ENCODE measurements around the gene ARHGEF11.

The ARHGEF11 gene

DNA sequence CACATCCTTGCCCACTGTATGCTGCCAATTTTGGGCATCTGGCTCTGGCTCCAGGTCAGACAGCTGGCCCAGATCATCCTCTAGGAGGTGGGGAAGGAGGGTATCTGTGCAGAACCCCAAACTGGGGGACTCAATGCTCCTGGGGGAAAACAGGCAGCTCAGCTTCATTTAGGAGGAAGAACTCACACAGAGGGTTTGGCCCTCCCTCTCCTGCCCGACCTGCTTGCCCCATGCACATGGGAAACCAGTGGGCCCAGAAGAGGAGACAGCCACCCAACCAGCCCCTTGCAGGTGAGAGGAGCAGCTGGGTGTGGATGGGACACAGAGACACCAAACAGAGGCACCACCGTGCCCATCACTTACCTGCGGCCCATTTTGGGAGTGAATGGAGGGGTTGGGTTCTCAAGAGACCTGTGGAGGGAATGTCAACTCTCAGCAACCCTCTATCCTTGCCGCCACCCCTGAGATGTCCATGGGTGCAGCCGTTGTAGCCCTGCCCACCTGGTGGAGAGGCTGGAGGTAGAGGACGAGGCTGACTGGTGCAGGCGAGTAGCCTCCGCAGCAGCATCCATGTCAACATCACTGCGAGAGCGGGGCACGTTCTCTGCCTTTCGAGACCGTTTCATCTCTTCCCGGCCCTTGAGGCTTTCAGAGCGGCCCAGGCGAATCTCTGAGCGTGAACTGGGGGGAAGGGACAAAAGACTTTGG lies 97.6 kb downstream of the ARHGEF11 start:
- no peak for DNase-seq

GRCh38 chr1:156947127-156947526 lies 98.4 kb downstream of the ARHGEF11 start:
- DNase-seq, result no peak

GRCh38 chr1:156945881-156946661 lies 99.5 kb downstream of the ARHGEF11 start:
- DNase-seq, result peak; percentile 59

- DNase-seq, result no peak
These were observed 100.7 kb downstream of the ARHGEF11 start for GRCh38 chr1:156944848-156945247.

DNA sequence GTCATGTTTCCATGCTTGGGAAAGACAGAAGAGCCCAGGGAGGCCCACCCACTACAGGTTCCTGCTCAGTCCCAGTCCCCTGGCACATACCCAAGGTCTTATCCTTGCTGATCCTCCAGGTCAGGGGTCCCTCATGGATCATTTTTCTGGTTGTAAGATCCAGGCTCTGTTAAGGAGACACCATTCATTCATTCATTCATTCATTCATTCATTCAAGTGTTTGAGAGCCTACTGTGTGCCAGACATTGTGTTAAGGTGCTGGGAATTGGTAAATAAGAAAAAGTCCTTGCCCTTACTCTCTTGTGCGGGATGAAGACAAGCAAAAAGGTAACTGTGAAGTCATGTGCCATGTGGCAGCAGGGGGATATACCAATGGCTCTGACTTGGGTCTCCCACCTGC lies 101.3 kb downstream of the ARHGEF11 start:
- DNase-seq, result no peak

- DNase-seq, result no peak
These were observed 101.8 kb downstream of the ARHGEF11 start for GRCh38 chr1:156943756-156944155.

- no peak for DNase-seq
These were observed 103.0 kb downstream of the ARHGEF11 start for GRCh38 chr1:156942576-156942975.

- DNase-seq, result no peak
These were observed 103.4 kb downstream of the ARHGEF11 start for GRCh38 chr1:156942176-156942575.

GRCh38 chr1:156941675-156942074 lies 103.9 kb downstream of the ARHGEF11 start:
- no peak for DNase-seq

- DNase-seq, result no peak
These were observed 105.7 kb downstream of the ARHGEF11 start for GRCh38 chr1:156939786-156940334.

DNA sequence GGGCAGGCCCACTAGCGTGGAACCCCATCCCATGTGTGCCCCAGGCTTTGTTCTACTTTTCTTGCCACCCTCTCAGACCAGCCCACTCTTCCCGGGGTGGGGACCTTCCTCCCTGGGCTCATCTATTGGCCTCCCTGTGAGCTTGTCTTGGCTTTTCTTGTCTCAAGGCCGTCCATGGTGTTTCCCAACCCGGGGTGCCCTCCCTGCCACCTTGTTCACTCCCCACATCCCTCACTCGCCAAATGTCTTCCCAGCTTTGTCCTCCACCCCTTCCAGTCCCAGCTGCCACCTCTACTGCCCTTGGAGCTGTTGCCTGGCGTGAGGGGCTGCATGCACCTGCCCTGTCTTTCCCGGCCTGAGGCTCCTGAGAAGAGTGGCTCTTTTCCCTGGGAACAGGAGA lies 106.7 kb downstream of the ARHGEF11 start:
- DNase-seq, result no peak

- no peak for DNase-seq
These were observed 107.7 kb downstream of the ARHGEF11 start for GRCh38 chr1:156937883-156938282.

GRCh38 chr1:156936721-156937220 lies 108.8 kb downstream of the ARHGEF11 start:
- DNase-seq, result no peak

GRCh38 chr1:156936191-156936590 lies 109.4 kb downstream of the ARHGEF11 start:
- DNase-seq, result no peak

- DNase-seq, result no peak
These were observed 109.9 kb downstream of the ARHGEF11 start for GRCh38 chr1:156935505-156936128.

GRCh38 chr1:156933136-156933535 lies 112.4 kb downstream of the ARHGEF11 start:
- DNase-seq, result no peak

- no peak for DNase-seq
These were observed 113.4 kb downstream of the ARHGEF11 start for GRCh38 chr1:156931974-156932710.

DNA sequence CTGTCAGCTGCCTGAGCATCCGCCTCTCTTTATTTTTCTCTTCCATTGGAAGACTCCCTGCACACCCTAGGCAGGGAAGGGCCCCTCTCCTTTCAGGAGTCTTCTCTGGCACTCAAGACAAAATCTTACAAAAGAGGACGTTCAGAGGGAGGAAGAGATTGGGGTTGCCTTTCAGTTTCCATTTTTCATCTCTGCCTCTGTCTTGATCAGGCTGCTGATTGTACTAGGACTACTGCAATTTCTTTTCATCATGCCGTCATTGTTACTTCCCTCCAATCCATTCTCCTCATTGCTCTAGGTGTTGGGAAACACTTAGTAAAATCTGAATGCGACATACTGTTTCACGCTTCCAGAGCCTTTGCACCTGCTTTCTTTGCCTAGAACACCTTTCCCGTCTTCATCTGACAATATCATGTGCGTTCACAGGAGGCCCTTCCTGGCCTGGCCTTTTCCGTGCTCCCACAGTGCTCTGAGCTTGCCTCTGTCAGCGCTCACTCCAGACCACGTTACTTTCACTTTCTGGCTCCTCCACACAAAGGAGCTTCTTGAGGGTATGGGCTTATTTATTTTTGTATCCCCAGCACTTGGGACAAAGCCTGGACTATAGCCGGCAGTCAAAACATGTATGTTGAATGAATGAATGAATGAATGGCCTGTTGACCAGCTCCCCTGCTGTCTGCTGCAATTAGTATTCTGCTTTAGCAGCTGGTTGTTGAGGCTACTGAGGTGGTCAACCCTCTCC lies 114.2 kb downstream of the ARHGEF11 start:
- no peak for DNase-seq

- no peak for DNase-seq
These were observed 115.1 kb downstream of the ARHGEF11 start for GRCh38 chr1:156930483-156930882.

- no peak for DNase-seq
These were observed 115.8 kb downstream of the ARHGEF11 start for GRCh38 chr1:156929596-156930238.

DNA sequence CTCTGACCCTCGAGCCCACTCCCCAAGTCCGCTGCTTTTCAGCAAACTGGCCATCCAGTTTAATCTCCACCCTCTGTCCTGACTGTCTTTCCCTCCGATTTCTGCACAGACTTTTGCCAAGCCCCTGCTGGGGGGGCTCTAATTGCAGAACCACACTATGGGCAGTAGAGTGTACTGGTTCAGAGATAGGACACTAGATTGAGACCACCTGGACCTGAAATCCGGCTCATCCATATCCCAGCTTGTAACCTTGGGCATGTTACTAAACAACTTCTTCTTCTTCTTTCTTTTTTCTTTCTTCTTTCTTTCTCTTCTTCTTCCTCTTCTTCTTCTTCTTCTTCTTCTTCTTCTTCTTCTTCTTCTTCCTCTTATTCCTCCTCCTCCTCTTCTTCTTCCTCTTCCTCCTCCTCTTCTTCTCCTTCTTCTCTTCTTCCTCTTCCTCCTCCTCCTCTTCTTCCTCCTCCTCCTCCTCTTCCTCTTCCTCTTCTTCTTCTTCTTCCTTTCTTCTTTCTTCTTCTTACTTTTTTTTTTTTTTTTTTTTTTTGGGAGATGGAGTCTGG lies 117.4 kb downstream of the ARHGEF11 start:
- no peak for DNase-seq
